Left lobe of liver (tissue), 2 donors: ENCODE measurements around the gene FN3KRP. TPM values are rescaled to one million over a fixed set of nuclear protein-coding genes. Genes with fewer than 3 reads are reported as not detected.
"Not testable (repeated sequence)": the region's sequence is repeated elsewhere in the genome, so short reads cannot be mapped to it uniquely, and the experiment has no call there.

Experiments used
- ATAC-seq: fragments of 200-7000 bp; cut with Tn5 transposase; one replicate; pipeline ENCODE4 v1.9.1; 2020; ENCODE audit warnings: mild to moderate bottlenecking, moderate library complexity
- DNase-seq: peaks from one replicate; pipeline ENCODE4 v3.0.0-alpha.2; 2020; ENCODE audit warnings: low spot score
- total RNA-seq: library from RNA; stranded (reverse); gene quantifications from one replicate; pipeline ENCODE4 v1.2.1, GENCODE V29; 2021
- donor health status: DM: no; HTN: no; CAD: no; lungs with moderate emphysema.
- donor health status: DM: no; HTN: yes; CAD: no.

The FN3KRP gene
- total RNA-seq, 1 donor from 2014 or later = 14.0 TPM

- DNase-seq = no peak
- ATAC-seq = no peak
Measured at GRCh38 chr17:82736511-82737185, 20.1 kb downstream of the FN3KRP start.

GRCh38 chr17:82737967-82738877 lies 21.7 kb downstream of the FN3KRP start:
- peak; percentile 72 for ATAC-seq
- DNase-seq = peak; percentile 97

DNA sequence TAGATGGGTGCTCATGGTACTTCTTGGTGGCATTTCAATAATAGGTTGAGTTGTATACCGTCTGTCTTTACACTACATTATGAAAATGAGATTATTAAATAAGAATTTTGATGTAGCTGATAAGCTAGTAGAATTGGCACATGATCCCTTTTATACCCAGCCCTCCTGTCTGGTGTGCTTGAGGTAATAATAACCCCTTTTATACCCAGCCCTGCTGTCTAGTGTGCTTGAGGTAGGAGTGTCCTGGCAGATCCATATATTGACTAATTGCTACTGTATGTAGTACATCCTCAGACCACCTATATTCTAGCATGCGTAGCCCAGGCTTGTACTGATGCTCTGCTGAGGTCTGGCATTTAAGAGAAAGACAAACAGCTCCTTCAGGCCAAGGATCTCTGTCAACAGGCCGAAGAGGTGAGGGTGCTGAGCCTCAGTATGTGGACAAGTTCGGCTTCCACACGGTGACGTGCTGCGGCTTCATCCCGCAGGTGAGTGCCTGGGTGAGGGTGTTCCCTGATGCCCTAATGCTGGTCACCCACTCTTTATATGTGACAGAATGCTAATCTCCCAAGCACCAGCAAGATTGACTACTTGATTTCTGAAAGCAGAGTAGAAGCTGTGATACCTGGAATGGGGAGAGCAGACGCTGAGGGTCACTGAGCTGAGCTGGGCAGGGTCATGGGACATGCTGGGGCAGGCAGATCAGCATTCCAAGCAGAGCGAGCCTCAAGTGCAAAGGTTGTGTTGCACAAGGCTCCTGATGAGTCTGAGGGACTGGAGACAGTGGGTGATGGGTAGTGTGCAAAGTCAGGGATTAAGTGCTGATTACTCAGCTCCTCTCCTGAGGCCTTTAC lies 24.6 kb downstream of the FN3KRP start:
- ATAC-seq (peak; percentile 74), DNase-seq (peak; percentile 94)

GRCh38 chr17:82743344-82744219 lies 27.1 kb downstream of the FN3KRP start:
- no peak for DNase-seq

GRCh38 chr17:82744736-82745135 lies 28.2 kb downstream of the FN3KRP start:
- DNase-seq, ATAC-seq: not testable (repeated sequence)

More at GRCh38 chr17:82743344-82744219, 27.1 kb downstream of the FN3KRP start:
- no peak for ATAC-seq

- ATAC-seq (no peak), DNase-seq (no peak)
Measured at GRCh38 chr17:82745524-82745923, 29.0 kb downstream of the FN3KRP start.

DNA sequence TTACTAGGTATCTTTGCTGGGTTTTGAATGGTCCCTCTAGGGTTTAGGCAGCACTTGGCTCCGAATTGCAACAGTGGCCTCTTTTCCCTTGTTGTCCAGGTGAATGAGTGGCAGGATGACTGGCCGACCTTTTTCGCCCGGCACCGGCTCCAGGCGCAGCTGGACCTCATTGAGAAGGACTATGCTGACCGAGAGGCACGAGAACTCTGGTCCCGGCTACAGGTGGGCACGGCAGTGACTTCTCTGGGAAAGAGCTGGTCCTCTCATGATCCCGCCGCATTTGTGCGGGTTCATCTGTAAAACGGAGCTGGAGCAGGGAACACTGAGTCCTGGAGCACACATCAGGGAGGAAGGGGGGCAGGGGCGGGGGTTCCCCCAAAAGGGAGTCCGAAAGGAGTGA lies 32.2 kb downstream of the FN3KRP start:
- ATAC-seq (no peak), DNase-seq (no peak)

- no peak for DNase-seq
- no peak for ATAC-seq
Measured at GRCh38 chr17:82750241-82750908, 33.9 kb downstream of the FN3KRP start.

- ATAC-seq = no peak
- DNase-seq = no peak
Measured at GRCh38 chr17:82751171-82751570, 34.7 kb downstream of the FN3KRP start.

GRCh38 chr17:82751571-82752370 lies 35.3 kb downstream of the FN3KRP start, which contains the start of gene TBCD:
TSS of gene TBCD (plus strand) at chr17:82752065. CDS start at chr17:82752194, 129 bp downstream.
- ATAC-seq = peak; percentile 87
- peak; percentile 90 for DNase-seq

- no peak for ATAC-seq
- DNase-seq = no peak
Measured at GRCh38 chr17:82752371-82753200, 36.1 kb downstream of the FN3KRP start.

DNA sequence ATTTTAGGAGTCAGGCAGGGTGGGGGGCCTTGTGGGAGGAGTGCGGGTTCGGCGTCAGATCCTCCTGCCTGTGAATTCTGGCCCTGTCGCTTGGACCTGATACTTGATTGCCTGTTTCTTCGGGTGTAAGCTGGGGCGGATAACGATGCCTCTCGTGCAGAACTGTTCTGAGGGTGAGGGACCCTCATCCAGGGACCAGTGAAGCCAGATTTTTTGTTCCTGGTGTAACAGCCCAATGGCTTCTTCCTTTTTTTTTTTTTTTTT lies 36.6 kb downstream of the FN3KRP start:
- DNase-seq (no peak), ATAC-seq (no peak)

- no peak for DNase-seq
- ATAC-seq = no peak
Measured at GRCh38 chr17:82754297-82755208, 38.0 kb downstream of the FN3KRP start.

- DNase-seq = no peak
- no peak for ATAC-seq
Measured at GRCh38 chr17:82756166-82756565, 39.7 kb downstream of the FN3KRP start.

DNA sequence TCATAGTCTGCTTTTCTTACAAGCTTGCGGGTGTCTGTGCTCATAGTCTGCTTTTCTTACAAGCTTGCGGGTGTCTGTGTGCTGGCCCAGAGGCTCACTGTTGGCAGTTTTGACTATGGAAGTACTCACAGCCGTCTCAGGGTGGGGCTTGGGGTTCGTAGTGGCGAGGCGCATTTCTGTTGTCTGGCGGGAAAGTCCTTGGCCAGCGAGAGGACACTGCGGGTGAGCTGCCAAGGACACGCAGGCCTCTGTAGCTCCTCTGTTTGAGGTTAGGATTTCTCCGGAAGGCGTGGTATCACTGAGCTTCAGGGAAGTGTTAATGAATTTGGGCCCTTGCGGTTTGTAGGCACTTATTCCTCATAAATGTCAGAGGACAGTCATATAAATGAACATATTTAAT lies 48.9 kb downstream of the FN3KRP start:
- DNase-seq (no peak), ATAC-seq (no peak)

GRCh38 chr17:82767041-82767754 lies 50.7 kb downstream of the FN3KRP start:
- peak; percentile 66 for DNase-seq
- ATAC-seq = peak; percentile 81
